Measurements from ENCODE around the gene UPP2.

Gene UPP2

GRCh38 chr2:158098178-158098577, 3.5 kb upstream of the UPP2 start:
- no peak for DNase-seq
- TF ChIP-seq, protein P1, sequence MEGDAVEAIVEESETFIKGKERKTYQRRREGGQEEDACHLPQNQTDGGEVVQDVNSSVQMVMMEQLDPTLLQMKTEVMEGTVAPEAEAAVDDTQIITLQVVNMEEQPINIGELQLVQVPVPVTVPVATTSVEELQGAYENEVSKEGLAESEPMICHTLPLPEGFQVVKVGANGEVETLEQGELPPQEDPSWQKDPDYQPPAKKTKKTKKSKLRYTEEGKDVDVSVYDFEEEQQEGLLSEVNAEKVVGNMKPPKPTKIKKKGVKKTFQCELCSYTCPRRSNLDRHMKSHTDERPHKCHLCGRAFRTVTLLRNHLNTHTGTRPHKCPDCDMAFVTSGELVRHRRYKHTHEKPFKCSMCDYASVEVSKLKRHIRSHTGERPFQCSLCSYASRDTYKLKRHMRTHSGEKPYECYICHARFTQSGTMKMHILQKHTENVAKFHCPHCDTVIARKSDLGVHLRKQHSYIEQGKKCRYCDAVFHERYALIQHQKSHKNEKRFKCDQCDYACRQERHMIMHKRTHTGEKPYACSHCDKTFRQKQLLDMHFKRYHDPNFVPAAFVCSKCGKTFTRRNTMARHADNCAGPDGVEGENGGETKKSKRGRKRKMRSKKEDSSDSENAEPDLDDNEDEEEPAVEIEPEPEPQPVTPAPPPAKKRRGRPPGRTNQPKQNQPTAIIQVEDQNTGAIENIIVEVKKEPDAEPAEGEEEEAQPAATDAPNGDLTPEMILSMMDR (IDR thresholded peaks at IDR 0.05), result no peak
- H3K27me3 Mint-ChIP-seq (ENCODE audit: low read depth, poor library complexity), result no peaks in the 10 kb centered on the region
- H3K4me1 Mint-ChIP-seq, result peaks cover 9% of the 10 kb centered on the region
- no peak overlapping the region for H3K4me3 Mint-ChIP-seq
- peak overlapping the region; percentile 15 for H3K27ac Mint-ChIP-seq
- no peaks in the 10 kb centered on the region for H3K9me3 Mint-ChIP-seq
- no peaks in the 10 kb centered on the region for H3K36me3 Mint-ChIP-seq (ENCODE audit: low read depth)

GRCh38 chr2:158099716-158100115, 2.0 kb upstream of the UPP2 start:
- H3K27ac Mint-ChIP-seq, result no peak overlapping the region
- H3K9me3 Mint-ChIP-seq, result no peaks in the 10 kb centered on the region
- H3K36me3 Mint-ChIP-seq (ENCODE audit: low read depth), result no peaks in the 10 kb centered on the region
- TF ChIP-seq, protein P1 (IDR thresholded peaks at IDR 0.05), result no peak
- peaks cover 9% of the 10 kb centered on the region for H3K4me1 Mint-ChIP-seq
- DNase-seq, result no peak
- no peaks in the 10 kb centered on the region for H3K27me3 Mint-ChIP-seq (ENCODE audit: low read depth, poor library complexity)
- H3K4me3 Mint-ChIP-seq, result no peak overlapping the region

GRCh38 chr2:158100411-158100810, 1.3 kb upstream of the UPP2 start:
- no peak for DNase-seq
- no peak overlapping the region for H3K27ac Mint-ChIP-seq
- no peak overlapping the region for H3K4me3 Mint-ChIP-seq
- no peaks in the 10 kb centered on the region for H3K36me3 Mint-ChIP-seq (ENCODE audit: low read depth)
- no peaks in the 10 kb centered on the region for H3K9me3 Mint-ChIP-seq
- no peaks in the 10 kb centered on the region for H3K27me3 Mint-ChIP-seq (ENCODE audit: low read depth, poor library complexity)
- peaks cover 7% of the 10 kb centered on the region for H3K4me1 Mint-ChIP-seq
- TF ChIP-seq, protein P1 (IDR thresholded peaks at IDR 0.05), result no peak

GRCh38 chr2:158102446-158102845, 770 bp downstream of the UPP2 start:
- DNase-seq, result no peak
- H3K27me3 Mint-ChIP-seq (ENCODE audit: low read depth, poor library complexity), result no peaks in the 10 kb centered on the region
- TF ChIP-seq, protein P1 (IDR thresholded peaks at IDR 0.05), result no peak
- H3K9me3 Mint-ChIP-seq, result no peaks in the 10 kb centered on the region
- H3K4me1 Mint-ChIP-seq, result no peaks in the 10 kb centered on the region
- H3K4me3 Mint-ChIP-seq, result no peak overlapping the region
- H3K27ac Mint-ChIP-seq, result no peak overlapping the region
- H3K36me3 Mint-ChIP-seq (ENCODE audit: low read depth), result no peaks in the 10 kb centered on the region

DNA sequence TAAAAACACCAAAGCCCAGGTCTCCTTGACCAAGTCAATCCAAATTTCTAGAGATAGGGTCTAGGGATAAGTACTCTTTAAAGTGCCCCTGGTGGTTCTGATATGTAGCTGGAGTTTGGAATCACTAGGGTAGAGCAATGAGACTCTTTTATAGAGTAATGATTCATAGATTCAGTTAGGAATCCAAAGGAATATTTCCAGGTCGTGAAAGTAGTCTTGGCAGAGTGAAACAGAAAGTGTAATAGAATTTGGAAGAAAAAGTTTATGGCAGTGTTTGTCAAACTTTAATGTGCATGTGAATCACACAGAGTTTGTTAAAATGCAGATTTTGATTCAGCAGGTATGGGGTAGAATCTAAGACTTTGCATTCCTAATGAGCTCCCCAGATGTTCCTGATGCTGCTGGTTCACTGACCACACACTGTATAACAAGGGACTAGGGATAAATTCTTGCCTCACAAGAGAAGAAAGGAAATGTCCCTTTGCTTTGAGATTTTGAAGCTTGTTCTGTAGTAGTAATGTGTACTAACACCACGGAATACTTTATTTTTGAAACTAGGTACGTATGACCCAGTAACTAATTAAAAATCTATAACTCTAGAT, 1.8 kb downstream of the UPP2 start:
- Mint-ChIP-seq H3K36me3 (ENCODE audit: low read depth) (no peaks in the 10 kb centered on the region), H3K27me3 (ENCODE audit: low read depth, poor library complexity) (no peaks in the 10 kb centered on the region), H3K9me3 (no peaks in the 10 kb centered on the region), H3K27ac (no peak overlapping the region), H3K4me3 (no peak overlapping the region), H3K4me1 (no peaks in the 10 kb centered on the region)
- DNase-seq, result no peak
- TF ChIP-seq, protein P1 (IDR thresholded peaks at IDR 0.05), result no peak

- no peak overlapping the region for H3K27ac Mint-ChIP-seq
- H3K4me3 Mint-ChIP-seq, result no peak overlapping the region
- TF ChIP-seq, protein P1 (IDR thresholded peaks at IDR 0.05), result no peak
- no peaks in the 10 kb centered on the region for H3K4me1 Mint-ChIP-seq
- no peak for DNase-seq
- peaks cover 4% of the 10 kb centered on the region for H3K9me3 Mint-ChIP-seq
- H3K36me3 Mint-ChIP-seq (ENCODE audit: low read depth), result no peaks in the 10 kb centered on the region
- no peaks in the 10 kb centered on the region for H3K27me3 Mint-ChIP-seq (ENCODE audit: low read depth, poor library complexity)
Measured at GRCh38 chr2:158104903-158105302, 3.2 kb downstream of the UPP2 start.

Measured in nephron progenitor cell (in vitro differentiated cells).